Measurements from ENCODE around the gene GPR137B.

The GPR137B gene

GRCh38 chr1:236193184-236193583 lies 50.8 kb downstream of the GPR137B start:
- Histone ChIP-seq H3K36me3 (ENCODE audit: insufficient read depth, insufficient read length, low read length) (no peaks in the 10 kb centered on the region), H3K9ac (ENCODE audit: insufficient read length, low read depth) (no peak overlapping the region), H3K9me3 (ENCODE audit: insufficient read depth, low read length) (no peaks in the 10 kb centered on the region), H3K4me3 (ENCODE audit: insufficient read length, low read depth) (no peak overlapping the region), H3K4me1 (ENCODE audit: insufficient read depth, insufficient read length) (no peaks in the 10 kb centered on the region), H3K27me3 (ENCODE audit: insufficient read depth, insufficient read length) (no peaks in the 10 kb centered on the region)
- TF ChIP-seq YY1 (IDR thresholded peaks at IDR 0.05; ENCODE audit: insufficient read depth, insufficient read length) (no peak), SUZ12 (IDR thresholded peaks at IDR 0.05; ENCODE audit: extremely low read depth, insufficient read depth, insufficient read length) (no peak), ZNF274 (IDR thresholded peaks at IDR 0.05; ENCODE audit: low read depth, low read length) (no peak)
- no peak for DNase-seq (ENCODE audit: low read depth, low spot score)

GRCh38 chr1:236200925-236201324 lies 58.6 kb downstream of the GPR137B start:
- H3K4me1 ChIP-seq (ENCODE audit: insufficient read depth, insufficient read length), result no peaks in the 10 kb centered on the region
- H3K9me3 ChIP-seq (ENCODE audit: insufficient read depth, low read length), result peaks cover 10% of the 10 kb centered on the region; the same call in 1 of the 2 replicates
- H3K9ac ChIP-seq (ENCODE audit: insufficient read length, low read depth), result no peak overlapping the region
- H3K27me3 ChIP-seq (ENCODE audit: insufficient read depth, insufficient read length), result no peaks in the 10 kb centered on the region
- H3K36me3 ChIP-seq (ENCODE audit: insufficient read depth, insufficient read length, low read length), result no peaks in the 10 kb centered on the region
- no peak overlapping the region for H3K4me3 ChIP-seq (ENCODE audit: insufficient read length, low read depth)
- no peak for DNase-seq (ENCODE audit: low read depth, low spot score)
- no peak for TF ChIP-seq ZNF274 (IDR thresholded peaks at IDR 0.05; ENCODE audit: low read depth, low read length)
- TF ChIP-seq YY1 (IDR thresholded peaks at IDR 0.05; ENCODE audit: insufficient read depth, insufficient read length), result no peak
- TF ChIP-seq SUZ12 (IDR thresholded peaks at IDR 0.05; ENCODE audit: extremely low read depth, insufficient read depth, insufficient read length), result no peak

GRCh38 chr1:236201786-236202185 lies 59.4 kb downstream of the GPR137B start:
- no peaks in the 10 kb centered on the region for H3K36me3 ChIP-seq (ENCODE audit: insufficient read depth, insufficient read length, low read length)
- no peaks in the 10 kb centered on the region for H3K27me3 ChIP-seq (ENCODE audit: insufficient read depth, insufficient read length)
- no peak for DNase-seq (ENCODE audit: low read depth, low spot score)
- H3K9me3 ChIP-seq (ENCODE audit: insufficient read depth, low read length), result peaks cover 10% of the 10 kb centered on the region; the same call in 1 of the 2 replicates
- peaks cover 4% of the 10 kb centered on the region for H3K4me1 ChIP-seq (ENCODE audit: insufficient read depth, insufficient read length)
- H3K4me3 ChIP-seq (ENCODE audit: insufficient read length, low read depth), result no peak overlapping the region
- no peak overlapping the region for H3K9ac ChIP-seq (ENCODE audit: insufficient read length, low read depth)
- no peak for TF ChIP-seq SUZ12 (IDR thresholded peaks at IDR 0.05; ENCODE audit: extremely low read depth, insufficient read depth, insufficient read length)
- TF ChIP-seq ZNF274 (IDR thresholded peaks at IDR 0.05; ENCODE audit: low read depth, low read length), result no peak
- no peak for TF ChIP-seq YY1 (IDR thresholded peaks at IDR 0.05; ENCODE audit: insufficient read depth, insufficient read length)

GRCh38 chr1:236204039-236204438 lies 61.7 kb downstream of the GPR137B start:
- H3K9me3 ChIP-seq (ENCODE audit: insufficient read depth, low read length), result peaks cover 10% of the 10 kb centered on the region; the same call in 1 of the 2 replicates
- DNase-seq (ENCODE audit: low read depth, low spot score), result no peak

GRCh38 chr1:236204656-236205055 lies 62.3 kb downstream of the GPR137B start:
- Histone ChIP-seq H3K9ac (ENCODE audit: insufficient read length, low read depth) (no peak overlapping the region), H3K4me3 (ENCODE audit: insufficient read length, low read depth) (no peak overlapping the region), H3K4me1 (ENCODE audit: insufficient read depth, insufficient read length) (peaks cover 4% of the 10 kb centered on the region), H3K27me3 (ENCODE audit: insufficient read depth, insufficient read length) (no peaks in the 10 kb centered on the region), H3K36me3 (ENCODE audit: insufficient read depth, insufficient read length, low read length) (no peaks in the 10 kb centered on the region), H3K9me3 (ENCODE audit: insufficient read depth, low read length) (peaks cover 10% of the 10 kb centered on the region; the same call in 1 of the 2 replicates)
- DNase-seq (ENCODE audit: low read depth, low spot score), result no peak
- TF ChIP-seq YY1 (IDR thresholded peaks at IDR 0.05; ENCODE audit: insufficient read depth, insufficient read length) (no peak), SUZ12 (IDR thresholded peaks at IDR 0.05; ENCODE audit: extremely low read depth, insufficient read depth, insufficient read length) (no peak), ZNF274 (IDR thresholded peaks at IDR 0.05; ENCODE audit: low read depth, low read length) (no peak)

More at GRCh38 chr1:236204039-236204438, 61.7 kb downstream of the GPR137B start:
- TF ChIP-seq ZNF274 (IDR thresholded peaks at IDR 0.05; ENCODE audit: low read depth, low read length) (no peak), YY1 (IDR thresholded peaks at IDR 0.05; ENCODE audit: insufficient read depth, insufficient read length) (no peak), SUZ12 (IDR thresholded peaks at IDR 0.05; ENCODE audit: extremely low read depth, insufficient read depth, insufficient read length) (no peak)
- Histone ChIP-seq H3K27me3 (ENCODE audit: insufficient read depth, insufficient read length) (no peaks in the 10 kb centered on the region), H3K9ac (ENCODE audit: insufficient read length, low read depth) (no peak overlapping the region), H3K36me3 (ENCODE audit: insufficient read depth, insufficient read length, low read length) (no peaks in the 10 kb centered on the region), H3K4me3 (ENCODE audit: insufficient read length, low read depth) (no peak overlapping the region), H3K4me1 (ENCODE audit: insufficient read depth, insufficient read length) (peaks cover 4% of the 10 kb centered on the region)

GRCh38 chr1:236206548-236206947 lies 64.2 kb downstream of the GPR137B start:
- H3K9me3 ChIP-seq (ENCODE audit: insufficient read depth, low read length), result no peaks in the 10 kb centered on the region
- TF ChIP-seq ZNF274 (IDR thresholded peaks at IDR 0.05; ENCODE audit: low read depth, low read length), result no peak
- no peak for TF ChIP-seq SUZ12 (IDR thresholded peaks at IDR 0.05; ENCODE audit: extremely low read depth, insufficient read depth, insufficient read length)
- TF ChIP-seq YY1 (IDR thresholded peaks at IDR 0.05; ENCODE audit: insufficient read depth, insufficient read length), result no peak
- H3K9ac ChIP-seq (ENCODE audit: insufficient read length, low read depth), result no peak overlapping the region
- H3K36me3 ChIP-seq (ENCODE audit: insufficient read depth, insufficient read length, low read length), result no peaks in the 10 kb centered on the region
- DNase-seq (ENCODE audit: low read depth, low spot score), result peak; percentile 32
- H3K27me3 ChIP-seq (ENCODE audit: insufficient read depth, insufficient read length), result no peaks in the 10 kb centered on the region
- peaks cover 4% of the 10 kb centered on the region for H3K4me1 ChIP-seq (ENCODE audit: insufficient read depth, insufficient read length)
- H3K4me3 ChIP-seq (ENCODE audit: insufficient read length, low read depth), result no peak overlapping the region

- H3K27me3 ChIP-seq (ENCODE audit: insufficient read depth, insufficient read length), result no peaks in the 10 kb centered on the region
- H3K4me1 ChIP-seq (ENCODE audit: insufficient read depth, insufficient read length), result peaks cover 4% of the 10 kb centered on the region
- no peak for TF ChIP-seq SUZ12 (IDR thresholded peaks at IDR 0.05; ENCODE audit: extremely low read depth, insufficient read depth, insufficient read length)
- TF ChIP-seq YY1 (IDR thresholded peaks at IDR 0.05; ENCODE audit: insufficient read depth, insufficient read length), result no peak
- no peaks in the 10 kb centered on the region for H3K9me3 ChIP-seq (ENCODE audit: insufficient read depth, low read length)
- no peaks in the 10 kb centered on the region for H3K36me3 ChIP-seq (ENCODE audit: insufficient read depth, insufficient read length, low read length)
- H3K4me3 ChIP-seq (ENCODE audit: insufficient read length, low read depth), result no peak overlapping the region
- H3K9ac ChIP-seq (ENCODE audit: insufficient read length, low read depth), result no peak overlapping the region
- no peak for DNase-seq (ENCODE audit: low read depth, low spot score)
Measured at GRCh38 chr1:236207121-236207520, 64.8 kb downstream of the GPR137B start.
